ENCODE measurements around the gene ERCC4.

GRCh38 chr16:13957197-13958078 lies 37.5 kb downstream of the ERCC4 start:
- TF ChIP-seq EZH2phosphoT487 (IDR thresholded peaks at IDR 0.05) (no peak), EZH2 (IDR thresholded peaks at IDR 0.05) (no peak)

All from neural progenitor cell (in vitro differentiated cells).